ENCODE results near the gene CHST11.

The CHST11 gene

DNA sequence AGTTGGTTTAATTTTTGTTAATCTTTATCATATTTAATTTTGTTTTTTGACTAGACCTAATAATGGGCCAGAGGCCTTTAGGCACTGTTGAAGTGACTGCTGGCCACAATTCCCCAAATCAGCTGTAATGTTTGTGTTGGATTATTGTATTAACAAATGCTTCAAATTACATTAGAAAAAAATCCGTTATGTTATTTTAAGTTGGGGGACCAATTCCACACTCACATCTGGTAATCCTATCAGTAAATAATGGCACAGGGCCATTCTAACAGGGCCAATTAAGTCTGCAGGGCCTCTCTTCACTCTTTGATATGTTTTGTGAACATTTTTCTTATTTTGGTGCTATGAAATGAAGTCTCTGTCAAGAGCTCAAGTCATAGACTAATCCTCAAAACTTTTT lies 39.6 kb downstream of the CHST11 start:
- Histone ChIP-seq H3K36me3 (ENCODE audit: control insufficient read depth in 4 of 4, insufficient read depth in 4 of 4, low read length in 3 of 4) (peaks cover 2 to 53% (median 18%) of the 10 kb centered on the region in 4 experiments), H3K4me1 (ENCODE audit: control extremely low read depth in 1 of 4, control insufficient read depth in 4 of 4, insufficient read depth in 4 of 4, low read length in 3 of 4) (peaks cover 14 to 84% (median 65%) of the 10 kb centered on the region in 4 experiments), H3K27ac (ENCODE audit: insufficient read depth in 1 of 2, low read depth in 1 of 2, low read length in 2 of 2, poor library complexity in 1 of 2, severe bottlenecking in 2 of 2) (peak overlapping the region in 1 of 2 experiments; percentile 9), H3K4me3 (ENCODE audit: control insufficient read depth in 1 of 7, extremely low read depth in 1 of 7, insufficient read depth in 4 of 7, low read depth in 2 of 7, low read length in 6 of 7) (no peak overlapping the region), H3K9me3 (ENCODE audit: control extremely low read depth in 1 of 5, control insufficient read depth in 4 of 5, insufficient read depth in 2 of 5, low read depth in 1 of 5, low read length in 4 of 5) (no peaks in the 10 kb centered on the region), H3K27me3 (replicated peaks in 2 of 5; ENCODE audit: control insufficient read depth in 4 of 5, insufficient read depth in 5 of 5, low read length in 4 of 5) (no peaks in the 10 kb centered on the region)
- no peak for DNase-seq
- ChIA-PET POLR2A (no interaction called here), CTCF (no interaction called here)
- WGBS (ENCODE audit: insufficient coverage) = no CpG with 5 or more reads among the region's 1 CpG

DNA sequence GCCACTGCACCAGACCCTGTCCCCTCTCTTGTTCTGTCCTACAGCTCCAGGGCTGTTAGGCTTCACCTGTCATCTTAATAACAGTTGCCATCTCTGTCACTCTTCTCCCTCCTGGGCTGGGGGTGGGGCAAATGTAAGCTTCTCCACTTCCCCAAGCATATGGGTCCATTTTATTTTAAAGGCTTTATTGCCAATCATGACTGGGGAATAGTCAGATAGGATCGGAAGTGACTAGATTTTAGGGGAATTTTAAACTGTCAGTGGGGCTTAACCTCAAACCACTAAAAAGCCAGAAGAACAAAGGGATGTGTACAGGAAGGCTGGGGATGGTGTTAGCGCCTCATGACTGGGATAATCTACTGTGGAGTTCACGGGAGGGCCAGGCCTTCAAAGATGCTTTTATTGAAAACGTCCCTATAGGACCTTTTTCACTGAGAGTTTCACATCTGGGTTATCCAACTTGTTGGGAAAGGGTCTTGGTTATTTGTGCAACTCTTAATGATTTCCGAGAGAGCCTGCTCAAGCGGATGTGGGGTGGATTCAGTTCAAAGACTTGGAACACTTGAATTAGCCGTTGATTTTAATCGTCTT lies 41.6 kb downstream of the CHST11 start:
- ChIA-PET POLR2A (no interaction called here), CTCF (no interaction called here)
- WGBS (ENCODE audit: insufficient coverage) = 81% methylated on average over 8 of the region's 8 CpGs
- peaks cover 4 to 58% (median 18%) of the 10 kb centered on the region in 4 experiments for H3K36me3 ChIP-seq (ENCODE audit: control insufficient read depth in 4 of 4, insufficient read depth in 4 of 4, low read length in 3 of 4)
- H3K9me3 ChIP-seq (ENCODE audit: control extremely low read depth in 1 of 5, control insufficient read depth in 4 of 5, insufficient read depth in 2 of 5, low read depth in 1 of 5, low read length in 4 of 5) = no peaks in the 10 kb centered on the region
- DNase-seq = peak in 2 of 3 donors; percentile 69 to 75
- no peaks in the 10 kb centered on the region for H3K27me3 ChIP-seq (replicated peaks in 2 of 5; ENCODE audit: control insufficient read depth in 4 of 5, insufficient read depth in 5 of 5, low read length in 4 of 5)
- H3K4me1 ChIP-seq (ENCODE audit: control extremely low read depth in 1 of 4, control insufficient read depth in 4 of 4, insufficient read depth in 4 of 4, low read length in 3 of 4) = peaks cover 15 to 90% (median 73%) of the 10 kb centered on the region in 4 experiments
- H3K4me3 ChIP-seq (ENCODE audit: control insufficient read depth in 1 of 7, extremely low read depth in 1 of 7, insufficient read depth in 4 of 7, low read depth in 2 of 7, low read length in 6 of 7) = no peak overlapping the region
- H3K27ac ChIP-seq (ENCODE audit: insufficient read depth in 1 of 2, low read depth in 1 of 2, low read length in 2 of 2, poor library complexity in 1 of 2, severe bottlenecking in 2 of 2) = no peak overlapping the region

DNA sequence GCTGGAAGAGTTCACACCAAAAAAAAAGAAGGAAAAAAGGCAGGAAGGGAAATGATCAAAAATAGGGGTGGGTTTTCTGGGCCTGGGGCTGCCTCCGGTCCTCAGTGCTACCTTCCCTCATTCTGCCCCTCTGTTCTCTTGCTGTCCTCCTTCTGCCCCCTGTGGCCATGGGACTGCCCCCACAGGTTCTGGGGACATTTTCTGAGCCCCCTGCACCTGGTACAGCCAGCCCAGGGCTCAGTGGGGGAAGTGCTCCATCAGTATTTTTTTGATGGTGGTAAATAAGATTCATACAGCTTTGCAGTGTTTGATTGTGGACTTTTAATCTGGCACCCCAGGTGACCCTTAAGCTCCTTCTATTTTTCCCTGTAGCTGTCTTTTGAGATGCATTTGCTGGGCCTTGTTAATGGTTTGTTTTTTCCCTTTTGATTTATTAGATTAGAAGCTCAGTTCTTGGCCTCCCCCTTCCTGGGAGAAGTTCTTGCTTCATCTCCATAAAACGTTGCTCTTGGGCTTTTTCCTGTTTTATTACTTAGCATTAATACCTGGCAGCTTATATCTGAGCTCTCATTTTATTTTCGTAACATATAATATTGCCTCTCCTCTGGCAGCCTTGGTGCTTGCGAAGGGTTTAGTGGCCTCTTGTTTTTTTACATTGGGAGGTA lies 43.1 kb downstream of the CHST11 start:
- Histone ChIP-seq H3K9me3 (ENCODE audit: control extremely low read depth in 1 of 5, control insufficient read depth in 4 of 5, insufficient read depth in 2 of 5, low read depth in 1 of 5, low read length in 4 of 5) (no peaks in the 10 kb centered on the region), H3K36me3 (ENCODE audit: control insufficient read depth in 4 of 4, insufficient read depth in 4 of 4, low read length in 3 of 4) (peaks cover 4 to 57% (median 13%) of the 10 kb centered on the region in 4 experiments), H3K27ac (ENCODE audit: insufficient read depth in 1 of 2, low read depth in 1 of 2, low read length in 2 of 2, poor library complexity in 1 of 2, severe bottlenecking in 2 of 2) (no peak overlapping the region), H3K27me3 (replicated peaks in 2 of 5; ENCODE audit: control insufficient read depth in 4 of 5, insufficient read depth in 5 of 5, low read length in 4 of 5) (no peaks in the 10 kb centered on the region), H3K4me3 (ENCODE audit: control insufficient read depth in 1 of 7, extremely low read depth in 1 of 7, insufficient read depth in 4 of 7, low read depth in 2 of 7, low read length in 6 of 7) (no peak overlapping the region), H3K4me1 (ENCODE audit: control extremely low read depth in 1 of 4, control insufficient read depth in 4 of 4, insufficient read depth in 4 of 4, low read length in 3 of 4) (peaks cover 14 to 88% (median 72%) of the 10 kb centered on the region in 4 experiments)
- WGBS (ENCODE audit: insufficient coverage) = no CpG with 5 or more reads among the region's 4 CpGs
- DNase-seq = no peak
- CTCF ChIA-PET = interaction anchor here (0.7 to 2.2 kb wide), 9 partner anchors 10 to 118 kb away, joined by 3 to 7 read pairs (median 3); partner anchors contain the start of gene CHST11
- POLR2A ChIA-PET = interaction anchor here (0.9 to 1.5 kb wide), 3 partner anchors 9 to 43 kb away, joined by 3 to 5 read pairs (median 4); partner anchors contain the start of gene CHST11

- Histone ChIP-seq H3K9me3 (ENCODE audit: control extremely low read depth in 1 of 5, control insufficient read depth in 4 of 5, insufficient read depth in 2 of 5, low read depth in 1 of 5, low read length in 4 of 5) (no peaks in the 10 kb centered on the region), H3K4me3 (ENCODE audit: control insufficient read depth in 1 of 7, extremely low read depth in 1 of 7, insufficient read depth in 4 of 7, low read depth in 2 of 7, low read length in 6 of 7) (no peak overlapping the region), H3K27ac (ENCODE audit: insufficient read depth in 1 of 2, low read depth in 1 of 2, low read length in 2 of 2, poor library complexity in 1 of 2, severe bottlenecking in 2 of 2) (peak overlapping the region in 1 of 2 experiments; percentile 17), H3K4me1 (ENCODE audit: control extremely low read depth in 1 of 4, control insufficient read depth in 4 of 4, insufficient read depth in 4 of 4, low read length in 3 of 4) (peaks cover 11 to 87% (median 69%) of the 10 kb centered on the region in 4 experiments), H3K36me3 (ENCODE audit: control insufficient read depth in 4 of 4, insufficient read depth in 4 of 4, low read length in 3 of 4) (peaks cover 2 to 51% (median 8%) of the 10 kb centered on the region in 4 experiments), H3K27me3 (replicated peaks in 2 of 5; ENCODE audit: control insufficient read depth in 4 of 5, insufficient read depth in 5 of 5, low read length in 4 of 5) (no peaks in the 10 kb centered on the region)
- WGBS (ENCODE audit: insufficient coverage) = 100% methylated on average over 1 of the region's 1 CpG
- POLR2A ChIA-PET = interaction anchor here (0.7 to 1.5 kb wide), 3 partner anchors 15 to 457 kb away, joined by 3 to 4 read pairs (median 4); no protein-coding TSS in a partner anchor
- DNase-seq = no peak
- CTCF ChIA-PET = interaction anchor here (1.0 to 2.2 kb wide), 8 partner anchors 14 to 119 kb away, joined by 3 to 7 read pairs (median 5); partner anchors contain the start of gene CHST11
Measured at GRCh38 chr12:104501115-104501514, 44.4 kb downstream of the CHST11 start.

DNA sequence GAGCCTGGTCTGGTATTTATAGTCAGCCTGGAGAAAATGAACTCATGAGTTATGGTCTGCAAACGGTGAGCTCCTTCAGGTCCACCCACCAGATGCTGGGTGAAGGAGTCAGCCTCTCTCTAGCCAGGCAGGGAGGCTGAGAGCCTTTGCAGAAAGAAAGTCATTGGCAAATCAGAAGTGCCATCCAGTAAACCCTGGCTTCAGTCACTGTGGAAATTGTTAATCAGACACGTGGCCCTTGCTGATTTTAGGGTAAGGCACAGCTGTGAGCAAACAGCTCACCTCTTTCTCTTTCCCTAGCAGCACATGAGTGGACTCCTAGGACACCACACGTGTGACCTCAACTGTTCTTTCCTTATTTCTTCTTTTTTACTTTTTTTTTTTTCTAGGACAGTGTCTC lies 44.9 kb downstream of the CHST11 start:
- Histone ChIP-seq H3K4me3 (ENCODE audit: control insufficient read depth in 1 of 7, extremely low read depth in 1 of 7, insufficient read depth in 4 of 7, low read depth in 2 of 7, low read length in 6 of 7) (no peak overlapping the region), H3K9me3 (ENCODE audit: control extremely low read depth in 1 of 5, control insufficient read depth in 4 of 5, insufficient read depth in 2 of 5, low read depth in 1 of 5, low read length in 4 of 5) (no peaks in the 10 kb centered on the region), H3K36me3 (ENCODE audit: control insufficient read depth in 4 of 4, insufficient read depth in 4 of 4, low read length in 3 of 4) (peaks cover 2 to 56% (median 8%) of the 10 kb centered on the region in 4 experiments), H3K4me1 (ENCODE audit: control extremely low read depth in 1 of 4, control insufficient read depth in 4 of 4, insufficient read depth in 4 of 4, low read length in 3 of 4) (peaks cover 11 to 85% (median 69%) of the 10 kb centered on the region in 4 experiments), H3K27ac (ENCODE audit: insufficient read depth in 1 of 2, low read depth in 1 of 2, low read length in 2 of 2, poor library complexity in 1 of 2, severe bottlenecking in 2 of 2) (no peak overlapping the region), H3K27me3 (replicated peaks in 2 of 5; ENCODE audit: control insufficient read depth in 4 of 5, insufficient read depth in 5 of 5, low read length in 4 of 5) (no peaks in the 10 kb centered on the region)
- POLR2A ChIA-PET = interaction anchor here (0.7 to 1.5 kb wide), 2 partner anchors 43 to 457 kb away, joined by 3 to 4 read pairs; no protein-coding TSS in a partner anchor
- DNase-seq = no peak
- WGBS (ENCODE audit: insufficient coverage) = 73% methylated on average over 2 of the region's 3 CpGs
- CTCF ChIA-PET = interaction anchor here (1.5 to 3.3 kb wide), 6 partner anchors 13 to 119 kb away, joined by 3 to 12 read pairs (median 6); partner anchors contain the start of gene CHST11

DNA sequence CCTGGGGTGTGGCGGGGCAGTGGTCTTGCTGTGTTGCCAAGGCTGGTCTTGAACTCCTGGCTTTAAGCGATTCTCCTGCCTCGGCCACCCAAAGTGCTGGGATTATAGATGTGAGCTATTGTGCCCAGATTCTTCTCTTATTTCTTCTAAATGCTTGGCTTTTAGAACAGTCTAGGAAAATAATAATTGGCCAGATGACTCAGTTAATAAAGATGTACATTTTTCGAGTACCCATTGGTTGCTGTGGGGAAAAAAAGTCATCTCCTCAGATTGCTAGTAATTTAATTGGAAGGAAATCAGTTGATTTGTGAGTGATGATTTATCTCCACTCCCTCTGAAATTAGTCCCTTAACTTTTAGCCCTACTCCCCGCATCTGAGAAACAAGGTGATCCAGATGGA lies 45.5 kb downstream of the CHST11 start:
- ChIA-PET CTCF (interaction anchor here (1.1 to 3.3 kb wide), 4 partner anchors 13 to 120 kb away, joined by 3 to 12 read pairs (median 6); no protein-coding TSS in a partner anchor), POLR2A (no interaction called here)
- H3K36me3 ChIP-seq (ENCODE audit: control insufficient read depth in 4 of 4, insufficient read depth in 4 of 4, low read length in 3 of 4) = peaks cover 2 to 62% (median 6%) of the 10 kb centered on the region in 4 experiments
- no peak overlapping the region for H3K4me3 ChIP-seq (ENCODE audit: control insufficient read depth in 1 of 7, extremely low read depth in 1 of 7, insufficient read depth in 4 of 7, low read depth in 2 of 7, low read length in 6 of 7)
- DNase-seq = no peak
- peaks cover 11 to 84% (median 69%) of the 10 kb centered on the region in 4 experiments for H3K4me1 ChIP-seq (ENCODE audit: control extremely low read depth in 1 of 4, control insufficient read depth in 4 of 4, insufficient read depth in 4 of 4, low read length in 3 of 4)
- WGBS (ENCODE audit: insufficient coverage) = 98% methylated on average over 5 of the region's 5 CpGs
- H3K9me3 ChIP-seq (ENCODE audit: control extremely low read depth in 1 of 5, control insufficient read depth in 4 of 5, insufficient read depth in 2 of 5, low read depth in 1 of 5, low read length in 4 of 5) = no peaks in the 10 kb centered on the region
- H3K27ac ChIP-seq (ENCODE audit: insufficient read depth in 1 of 2, low read depth in 1 of 2, low read length in 2 of 2, poor library complexity in 1 of 2, severe bottlenecking in 2 of 2) = no peak overlapping the region
- no peaks in the 10 kb centered on the region for H3K27me3 ChIP-seq (replicated peaks in 2 of 5; ENCODE audit: control insufficient read depth in 4 of 5, insufficient read depth in 5 of 5, low read length in 4 of 5)

All from common myeloid progenitor, CD34-positive (primary cell).